ENCODE measurements around the gene PRKAR1A. TPM values are rescaled to one million over a fixed set of nuclear protein-coding genes. Genes with fewer than 3 reads are reported as not detected.

PRKAR1A gene
- total RNA-seq, 2 donors from 2014 or later = 154 to 171 TPM

DNA sequence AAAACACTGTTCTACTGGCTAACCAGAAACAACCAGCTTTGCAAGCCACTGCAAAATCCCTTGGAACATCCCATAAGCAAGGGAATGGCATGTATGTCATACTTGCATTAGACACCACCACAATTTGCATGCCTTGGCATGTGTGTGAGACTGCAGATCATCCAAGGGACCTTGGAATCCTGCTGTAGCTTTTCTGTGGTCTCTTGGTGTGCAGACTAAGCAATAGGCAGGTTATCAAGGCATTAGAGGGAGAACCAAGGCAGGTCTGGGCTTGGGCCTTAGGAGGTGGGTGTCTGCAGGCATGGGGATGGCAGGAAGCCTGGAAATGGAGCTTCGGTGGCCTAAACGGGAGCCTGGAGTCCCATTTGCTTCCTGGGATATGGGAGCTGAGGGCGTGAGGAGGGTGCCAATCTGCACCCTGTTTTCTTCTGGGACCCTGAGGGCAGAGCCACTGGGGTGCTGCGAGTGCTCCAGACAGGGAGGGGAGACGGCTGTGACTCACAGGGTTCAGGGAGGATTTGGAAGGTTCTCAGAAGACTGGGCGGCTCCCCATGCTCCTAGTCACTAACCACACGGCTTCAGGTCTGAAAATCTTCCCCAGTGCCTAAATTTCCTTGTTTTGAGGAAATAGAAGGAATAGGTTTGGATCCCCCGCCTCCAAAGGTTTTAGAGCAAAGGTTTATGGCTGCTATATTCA, 52.3 kb downstream of the PRKAR1A start:
- no peaks in the 10 kb centered on the region for H3K36me3 Mint-ChIP-seq
- no peak overlapping the region for H3K27ac Mint-ChIP-seq
- DNase-seq (ENCODE audit: low spot score in 2 of 2) (no peak), ATAC-seq (no peak)
- no peaks in the 10 kb centered on the region for H3K9me3 Mint-ChIP-seq

DNA sequence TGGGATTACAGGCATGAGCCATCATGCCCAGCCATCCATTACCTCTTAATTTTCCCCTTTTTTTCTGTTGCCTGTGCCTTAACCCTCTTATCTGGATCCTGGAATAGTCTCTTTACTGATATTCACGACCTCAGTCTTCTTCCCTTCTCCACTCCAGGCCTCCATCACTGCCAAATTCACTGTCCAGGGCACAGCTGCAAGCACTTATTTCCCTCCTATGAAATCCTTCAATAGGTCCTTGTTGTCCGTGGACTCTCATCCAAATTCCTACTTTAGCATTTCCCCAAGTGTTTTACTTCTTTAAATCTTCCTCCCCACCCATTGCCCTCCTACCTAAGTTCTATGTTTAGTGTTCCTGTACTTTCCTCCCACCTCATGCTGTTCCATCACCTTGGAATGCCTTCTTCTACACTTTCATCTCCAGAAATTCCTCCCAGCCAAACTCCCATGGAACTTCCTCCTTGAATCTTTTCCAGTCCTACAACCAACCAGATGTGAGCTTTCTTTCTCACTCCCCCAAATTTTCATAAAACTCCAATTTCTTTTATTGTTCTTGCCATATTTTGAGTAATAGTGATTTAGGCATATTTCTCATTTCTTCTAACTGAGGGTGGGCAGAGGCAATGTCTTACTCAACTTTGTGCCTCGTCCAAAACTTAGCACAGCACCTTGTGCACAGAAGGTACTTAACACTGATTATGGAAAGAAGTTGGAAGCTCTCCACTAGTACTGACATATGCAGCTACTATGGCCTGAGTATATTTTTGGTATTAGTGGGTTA, 53.6 kb downstream of the PRKAR1A start:
- Mint-ChIP-seq H3K9me3 (no peaks in the 10 kb centered on the region), H3K27ac (no peak overlapping the region)
- ATAC-seq = no peak

DNA sequence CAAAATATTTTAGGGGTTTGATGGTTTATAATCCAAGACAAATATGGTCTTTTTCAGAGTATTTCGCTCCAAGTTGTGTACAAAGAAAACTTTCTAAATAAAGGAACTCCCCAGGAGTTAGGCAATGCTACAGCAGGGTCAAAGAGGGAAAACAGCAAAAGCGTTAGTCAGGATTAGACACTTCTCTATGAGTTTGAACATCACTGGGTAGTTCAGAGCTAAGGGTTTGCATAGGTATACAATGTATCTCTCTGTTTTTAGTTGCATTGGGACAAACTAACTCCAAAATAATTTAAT, 54.2 kb downstream of the PRKAR1A start:
- no peak for ATAC-seq

More for the DNA sequence above, 53.6 kb downstream of the PRKAR1A start:
- no peak for DNase-seq (ENCODE audit: low spot score in 2 of 2)
- no peaks in the 10 kb centered on the region for H3K36me3 Mint-ChIP-seq

DNA sequence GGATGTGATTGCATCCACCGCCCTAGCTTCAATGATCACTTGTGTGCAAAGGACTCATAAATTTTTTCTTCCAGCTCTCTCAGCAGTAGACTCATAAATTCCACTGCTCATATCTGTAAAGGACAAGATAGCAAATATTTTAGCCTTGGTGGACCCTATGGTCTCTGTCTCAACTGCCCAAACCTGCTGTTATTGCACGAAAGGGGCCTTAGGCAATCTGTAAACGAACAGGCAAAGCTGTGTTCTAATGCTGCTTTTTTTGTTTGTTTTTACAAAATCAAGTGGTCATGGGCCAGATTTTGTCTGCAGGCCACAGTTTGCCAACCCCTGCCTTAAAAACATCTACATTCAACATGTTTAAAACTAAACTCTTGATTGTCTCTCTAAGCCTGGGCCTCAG, 54.8 kb downstream of the PRKAR1A start:
- no peak for DNase-seq (ENCODE audit: low spot score in 2 of 2)
- ATAC-seq = no peak
- H3K36me3 Mint-ChIP-seq = no peaks in the 10 kb centered on the region
- H3K9me3 Mint-ChIP-seq = no peaks in the 10 kb centered on the region
- no peak overlapping the region for H3K27ac Mint-ChIP-seq

More for the DNA sequence above, 54.2 kb downstream of the PRKAR1A start:
- H3K27ac Mint-ChIP-seq = no peak overlapping the region
- DNase-seq (ENCODE audit: low spot score in 2 of 2) = no peak
- no peaks in the 10 kb centered on the region for H3K9me3 Mint-ChIP-seq
- no peaks in the 10 kb centered on the region for H3K36me3 Mint-ChIP-seq

DNA sequence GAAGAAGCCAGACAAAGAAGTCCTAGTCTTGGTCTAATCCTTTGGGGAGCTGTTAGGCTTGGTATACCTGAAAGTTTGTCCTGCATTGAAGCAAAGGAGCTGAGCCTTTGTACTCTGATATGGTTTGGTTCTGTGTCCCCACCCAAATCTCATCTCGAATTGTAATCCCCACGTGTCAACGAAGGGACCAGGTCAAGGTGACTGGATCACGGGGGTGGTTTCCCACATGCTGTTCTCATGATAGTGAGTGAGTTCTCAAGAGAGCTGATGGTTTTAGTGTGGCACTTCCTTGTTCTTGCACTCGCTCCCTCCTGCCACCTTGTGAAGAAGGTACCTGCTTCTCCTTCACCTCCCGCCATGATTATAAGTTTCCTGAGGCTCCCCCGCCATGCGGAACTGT, 55.4 kb downstream of the PRKAR1A start:
- no peak for DNase-seq (ENCODE audit: low spot score in 2 of 2)
- H3K9me3 Mint-ChIP-seq = no peaks in the 10 kb centered on the region
- H3K36me3 Mint-ChIP-seq = no peaks in the 10 kb centered on the region
- no peak for ATAC-seq
- H3K27ac Mint-ChIP-seq = no peak overlapping the region

DNA sequence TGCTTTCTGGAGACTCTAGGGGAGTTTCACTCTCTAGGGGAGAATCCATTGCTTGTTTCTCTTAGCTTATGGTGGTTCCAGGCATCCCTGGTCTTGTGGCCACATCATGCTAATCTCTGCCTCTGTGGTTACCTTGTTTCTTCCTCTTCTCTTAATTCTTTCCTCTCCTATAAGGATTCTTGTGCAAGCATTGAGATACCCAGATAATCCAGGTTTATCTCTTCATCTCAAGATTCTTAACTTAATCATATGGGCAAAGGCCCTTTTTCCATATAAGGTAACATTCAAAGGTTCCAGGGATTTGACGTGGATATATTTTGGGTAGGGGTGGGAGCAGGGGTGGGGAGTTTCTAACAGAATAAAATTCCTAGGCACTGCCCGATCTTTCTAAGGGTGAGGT, 56.4 kb downstream of the PRKAR1A start:
- Mint-ChIP-seq H3K9me3 (no peaks in the 10 kb centered on the region), H3K27ac (no peak overlapping the region), H3K36me3 (no peaks in the 10 kb centered on the region)
- ATAC-seq (no peak), DNase-seq (ENCODE audit: low spot score in 2 of 2) (no peak)

DNA sequence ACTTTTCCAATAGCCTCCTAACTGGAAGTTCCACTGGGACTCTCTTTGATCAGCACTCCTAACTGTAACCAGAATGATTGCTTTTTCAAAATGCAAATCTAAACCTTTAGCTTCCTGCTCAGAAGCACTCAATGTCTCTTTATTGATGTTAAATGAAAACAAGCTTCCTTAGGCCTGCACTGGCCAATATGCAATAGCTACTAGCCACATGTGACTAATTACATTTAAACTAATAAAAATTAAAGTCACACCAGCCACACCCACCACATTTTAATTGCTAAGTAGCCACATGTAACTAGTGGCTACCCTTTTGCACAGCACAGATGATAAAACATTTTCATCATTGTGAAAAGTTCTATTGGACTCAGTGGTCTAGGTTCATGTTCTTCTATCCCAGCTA, 57.1 kb downstream of the PRKAR1A start:
- Mint-ChIP-seq H3K9me3 (no peaks in the 10 kb centered on the region), H3K36me3 (no peaks in the 10 kb centered on the region), H3K27ac (no peak overlapping the region)
- ATAC-seq (no peak), DNase-seq (ENCODE audit: low spot score in 2 of 2) (no peak)

DNA sequence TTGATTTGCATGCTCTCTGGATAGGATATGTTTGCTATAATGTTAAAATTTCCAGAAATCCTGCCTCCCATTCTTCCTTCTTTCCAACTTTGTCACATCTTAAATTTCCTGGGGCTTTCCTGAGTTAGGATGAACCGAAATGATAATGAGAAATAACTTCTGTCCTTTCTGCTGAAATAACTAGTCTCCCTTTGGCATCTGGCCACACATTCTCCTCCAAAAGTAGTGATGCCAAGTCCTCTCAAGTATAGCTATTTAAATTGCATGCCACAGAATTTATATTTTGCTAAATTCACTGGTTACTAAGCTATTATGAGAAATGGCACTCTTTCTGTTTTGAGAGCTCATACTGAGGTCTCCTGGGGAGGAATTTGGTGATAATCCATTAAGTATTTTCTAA, 58.3 kb downstream of the PRKAR1A start:
- H3K36me3 Mint-ChIP-seq = no peaks in the 10 kb centered on the region
- H3K27ac Mint-ChIP-seq = no peak overlapping the region
- no peaks in the 10 kb centered on the region for H3K9me3 Mint-ChIP-seq
- DNase-seq (ENCODE audit: low spot score in 2 of 2) (no peak), ATAC-seq (no peak)

DNA sequence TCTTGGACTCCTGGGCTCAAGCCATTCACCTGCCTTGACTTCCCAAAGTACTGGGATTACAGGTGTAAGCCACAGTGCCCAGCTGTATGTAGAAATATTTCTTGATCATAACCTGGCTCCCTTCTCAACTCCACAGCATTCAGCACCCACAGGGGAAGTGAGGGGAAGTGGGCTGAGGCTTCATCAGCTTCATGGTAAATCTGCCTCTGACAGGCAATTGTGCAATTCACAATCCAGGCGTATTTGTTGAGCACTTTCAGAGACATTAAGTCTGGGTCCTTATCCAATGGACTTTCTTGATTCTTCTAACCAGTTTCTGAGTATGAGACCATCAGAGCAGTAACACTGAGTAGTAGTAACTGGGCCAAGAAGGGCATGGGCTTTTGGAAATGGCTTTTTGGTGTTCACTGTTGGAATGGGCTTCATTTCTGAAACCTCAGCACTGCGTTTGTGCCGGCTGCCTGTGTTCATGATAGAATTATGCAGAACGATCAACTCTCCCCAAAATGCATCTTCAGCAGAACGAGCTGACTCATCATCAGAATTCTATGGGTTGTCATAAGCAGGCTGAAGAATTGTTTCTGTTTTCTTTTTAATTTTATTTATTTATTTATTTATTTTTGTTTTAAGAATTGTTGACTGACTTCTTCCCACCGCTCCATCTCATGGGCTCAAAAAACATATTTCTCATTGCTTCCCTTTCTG, 60.1 kb downstream of the PRKAR1A start:
- no peaks in the 10 kb centered on the region for H3K36me3 Mint-ChIP-seq
- no peak overlapping the region for H3K27ac Mint-ChIP-seq
- H3K9me3 Mint-ChIP-seq = no peaks in the 10 kb centered on the region
- DNase-seq (ENCODE audit: low spot score in 2 of 2) (no peak), ATAC-seq (no peak)

DNA sequence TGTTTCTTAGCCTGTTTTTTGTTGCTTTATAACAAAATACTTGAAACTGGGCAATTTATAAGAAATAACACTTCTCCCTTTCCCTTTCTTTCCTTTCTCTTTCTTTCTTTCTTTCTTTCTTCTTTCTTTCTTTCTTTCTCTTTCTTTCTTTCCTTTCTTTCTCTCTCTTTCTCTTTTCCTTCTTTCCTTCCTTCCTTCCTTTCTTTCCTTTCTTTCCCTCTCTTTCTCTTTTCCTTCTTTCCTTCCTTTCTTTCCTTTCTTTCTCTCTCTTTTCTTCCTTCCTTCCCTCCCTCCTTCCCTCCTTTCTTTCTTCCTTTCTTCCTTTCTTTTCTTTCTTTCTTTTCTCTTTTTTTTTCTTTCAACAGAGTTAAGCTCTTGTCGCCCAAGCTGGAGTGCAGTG, 61.1 kb downstream of the PRKAR1A start:
- ATAC-seq (no peak), DNase-seq (ENCODE audit: low spot score in 2 of 2) (no peak)
- Mint-ChIP-seq H3K27ac (peak overlapping the region in 1 of 2 donors; percentile 92), H3K9me3 (no peaks in the 10 kb centered on the region), H3K36me3 (no peaks in the 10 kb centered on the region)

DNA sequence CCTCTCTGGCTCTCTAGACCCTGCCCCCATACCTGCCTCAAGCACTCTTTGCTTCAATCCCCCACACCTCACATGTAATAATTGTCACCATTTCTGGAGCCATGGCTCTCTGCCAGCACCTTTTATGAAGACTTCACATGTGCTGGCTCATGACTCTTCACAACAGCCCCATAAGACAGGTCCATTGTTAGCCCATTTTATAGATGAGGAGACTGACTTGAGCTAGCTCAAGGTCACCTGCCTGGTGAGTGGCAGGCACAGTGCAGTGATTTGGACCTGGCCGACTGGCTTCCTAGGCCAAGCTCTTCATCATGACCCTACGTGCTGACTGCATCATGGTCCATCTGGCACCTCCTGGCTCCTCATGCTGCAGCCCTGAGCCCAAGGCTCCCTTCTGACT, 63.9 kb downstream of the PRKAR1A start:
- no peaks in the 10 kb centered on the region for H3K9me3 Mint-ChIP-seq
- no peak for DNase-seq (ENCODE audit: low spot score in 2 of 2)
- H3K36me3 Mint-ChIP-seq = no peaks in the 10 kb centered on the region
- ATAC-seq = no peak
- H3K27ac Mint-ChIP-seq = no peak overlapping the region

DNA sequence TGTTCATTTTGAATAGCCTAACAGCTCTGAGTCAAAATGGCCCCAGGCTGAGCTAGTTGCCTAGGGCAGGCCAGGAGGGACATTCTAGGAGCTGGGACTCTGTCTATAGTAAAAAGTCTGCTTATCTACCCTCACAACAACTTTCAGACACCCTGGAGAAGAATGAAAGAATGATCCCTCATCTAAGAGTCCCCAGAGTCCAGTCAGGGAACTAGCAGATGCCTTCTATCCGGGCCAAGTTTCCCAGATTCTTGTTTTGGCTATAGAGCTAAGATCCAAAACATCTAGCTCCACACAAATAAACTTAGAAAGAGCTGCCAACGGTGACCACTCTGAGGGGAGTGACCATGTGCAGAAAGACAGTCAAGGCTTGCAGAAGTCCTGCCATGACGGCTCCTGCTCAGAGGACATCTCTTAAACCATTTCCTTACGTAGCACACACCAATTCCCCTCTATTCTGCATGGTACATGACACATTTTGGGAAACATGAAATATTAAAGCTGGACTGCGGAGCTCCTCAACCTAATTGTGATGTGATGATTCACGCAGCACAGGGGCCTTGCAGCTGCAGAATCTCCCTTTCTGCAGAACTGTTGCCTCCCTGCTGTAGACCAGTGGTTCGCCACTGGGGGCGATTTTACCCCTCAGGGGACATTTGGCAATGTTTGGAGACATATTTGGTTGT, 64.7 kb downstream of the PRKAR1A start:
- no peak for ATAC-seq
- no peak for DNase-seq (ENCODE audit: low spot score in 2 of 2)
- no peak overlapping the region for H3K27ac Mint-ChIP-seq
- H3K36me3 Mint-ChIP-seq = no peaks in the 10 kb centered on the region
- H3K9me3 Mint-ChIP-seq = no peaks in the 10 kb centered on the region

DNA sequence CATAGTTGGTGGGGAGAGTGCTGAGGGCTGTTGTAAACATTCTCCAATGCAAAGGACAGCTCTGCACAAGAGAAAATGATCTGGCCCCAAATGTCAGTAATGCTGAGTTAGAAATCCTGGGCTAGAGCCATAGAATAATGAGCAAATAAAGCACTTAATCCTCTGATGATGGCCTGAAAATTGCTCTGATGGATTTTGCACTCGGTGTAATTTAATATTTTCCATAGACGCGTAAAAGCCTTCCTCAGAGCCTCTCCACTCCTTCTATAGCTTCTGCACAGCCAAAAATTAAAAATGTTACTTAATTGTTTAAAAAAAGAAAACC, 65.2 kb downstream of the PRKAR1A start:
- H3K36me3 Mint-ChIP-seq = no peaks in the 10 kb centered on the region
- ATAC-seq (no peak), DNase-seq (ENCODE audit: low spot score in 2 of 2) (no peak)
- no peak overlapping the region for H3K27ac Mint-ChIP-seq
- no peaks in the 10 kb centered on the region for H3K9me3 Mint-ChIP-seq

DNA sequence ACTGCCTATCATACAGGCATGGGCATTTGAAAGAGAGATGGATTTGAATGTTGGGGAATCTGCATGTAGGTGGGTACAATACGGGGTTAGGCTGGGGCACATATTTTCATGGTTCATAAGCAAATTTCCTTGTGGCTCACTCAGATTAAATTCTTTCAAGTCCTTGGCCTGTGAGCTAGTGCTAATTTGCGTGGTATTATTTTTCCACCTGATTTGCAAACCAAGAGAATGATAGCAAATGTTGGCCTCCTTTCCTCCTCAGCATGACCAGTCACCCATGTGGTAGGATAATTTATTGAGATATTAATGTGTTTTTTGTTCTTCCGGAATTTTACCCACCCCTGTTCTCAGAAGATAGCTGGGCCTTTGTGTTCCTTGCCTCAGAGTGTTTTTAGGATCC, 66.0 kb downstream of the PRKAR1A start:
- Mint-ChIP-seq H3K27ac (no peak overlapping the region), H3K36me3 (no peaks in the 10 kb centered on the region)

DNA sequence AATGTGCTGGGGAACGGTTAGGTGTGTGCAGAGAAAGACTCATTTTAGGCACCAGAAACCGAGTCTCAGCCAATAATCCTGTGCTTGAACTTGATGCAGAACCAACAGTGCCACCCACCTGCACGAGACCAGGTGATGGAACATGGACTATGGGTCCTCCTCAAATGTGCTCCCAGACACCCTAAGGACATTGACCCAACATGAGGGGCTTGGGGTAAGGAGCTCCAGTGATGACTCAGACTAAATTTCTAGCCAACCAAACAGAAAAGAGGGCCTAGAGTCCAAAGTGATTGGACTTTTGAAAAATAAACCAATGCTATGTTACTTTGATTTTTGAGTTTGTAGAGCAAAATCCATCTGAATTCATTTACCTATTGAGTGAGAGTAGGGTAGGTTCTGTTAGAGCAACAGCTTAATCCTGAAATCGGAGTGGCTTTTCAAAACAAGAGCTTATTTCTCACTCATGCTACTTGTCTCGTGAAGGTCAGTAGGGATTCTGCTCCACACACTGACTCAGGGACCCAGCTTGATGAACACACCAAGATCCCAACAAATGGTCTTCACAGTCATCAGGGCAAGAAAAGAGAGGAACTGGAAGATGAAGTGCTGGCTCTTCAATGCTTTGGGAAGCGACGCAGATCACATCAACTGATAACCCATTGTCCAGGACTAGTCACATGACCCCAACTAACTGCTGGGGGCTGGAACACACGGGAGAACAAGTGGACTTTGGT, 67.1 kb downstream of the PRKAR1A start:
- H3K9me3 Mint-ChIP-seq = no peaks in the 10 kb centered on the region
- ATAC-seq (no peak), DNase-seq (ENCODE audit: low spot score in 2 of 2) (no peak)
- H3K36me3 Mint-ChIP-seq = no peaks in the 10 kb centered on the region
- no peak overlapping the region for H3K27ac Mint-ChIP-seq

More for the DNA sequence above, 66.0 kb downstream of the PRKAR1A start:
- DNase-seq (ENCODE audit: low spot score in 2 of 2) (no peak), ATAC-seq (no peak)
- no peaks in the 10 kb centered on the region for H3K9me3 Mint-ChIP-seq

DNA sequence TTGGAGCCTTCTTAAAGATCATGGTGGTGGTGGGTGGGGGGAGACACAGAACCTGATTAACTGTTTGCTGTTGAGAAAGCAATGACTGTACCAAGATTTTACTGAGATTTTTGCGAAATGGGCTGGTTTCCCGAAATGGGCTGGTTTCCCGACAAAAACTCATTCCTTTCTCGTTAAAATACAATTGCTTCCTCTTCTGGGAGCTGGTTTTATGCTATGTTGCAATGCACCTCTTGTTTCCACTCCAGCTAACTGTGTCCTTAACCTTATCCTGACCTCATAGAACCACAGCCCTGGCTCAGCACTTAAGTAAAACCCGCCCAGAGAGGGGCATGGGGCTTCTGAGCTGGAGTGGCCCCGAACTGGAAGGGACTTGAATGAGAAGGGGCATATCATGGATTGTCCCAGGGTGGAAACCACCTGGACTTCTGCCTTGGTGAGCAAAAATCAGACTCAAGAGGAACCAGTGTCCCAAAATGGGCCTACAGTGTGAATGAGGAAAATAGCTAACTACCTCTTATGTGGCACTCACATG, 68.1 kb downstream of the PRKAR1A start:
- H3K36me3 Mint-ChIP-seq = no peaks in the 10 kb centered on the region
- no peak for ATAC-seq
- H3K27ac Mint-ChIP-seq = no peak overlapping the region
- DNase-seq (ENCODE audit: low spot score in 2 of 2) = no peak
- no peaks in the 10 kb centered on the region for H3K9me3 Mint-ChIP-seq

Data from activated naive CD4-positive, alpha-beta T cell treated with anti-CD3 and anti-CD28 coated beads, Interleukin-2, amount 50 U/mL, for 72 hours (primary cell).